Measurements from ENCODE around the gene BRMS1.

- TF ChIP-seq CTCF (conservative IDR thresholded peaks at IDR 0.05; ENCODE audit: low read depth in 2 of 2) (no peak), EZH2 (IDR thresholded peaks at IDR 0.05; ENCODE audit: low read depth, unreplicated experiment) (no peak), POLR2AphosphoS5 (IDR thresholded peaks at IDR 0.05; ENCODE audit: low read depth) (no peak), REST (IDR thresholded peaks at IDR 0.05; ENCODE audit: unreplicated experiment) (no peak), EZH2phosphoT487 (IDR thresholded peaks at IDR 0.05; ENCODE audit: unreplicated experiment) (no peak), STAT1 (IDR thresholded peaks at IDR 0.05; ENCODE audit: unreplicated experiment) (no peak), CREB1 (CRISPR knock-in tag; IDR thresholded peaks at IDR 0.05; ENCODE audit: low read depth) (no peak), NANOG (IDR thresholded peaks at IDR 0.05; ENCODE audit: borderline replicate concordance) (no peak), ZNF114 (CRISPR knock-in tag; IDR thresholded peaks at IDR 0.05) (no peak), ZNF331 (CRISPR knock-in tag; IDR thresholded peaks at IDR 0.05; ENCODE audit: low read depth) (no peak), JUNB (IDR thresholded peaks at IDR 0.05; ENCODE audit: unreplicated experiment) (no peak), ZNF462 (CRISPR knock-in tag; IDR thresholded peaks at IDR 0.05) (no peak)
- TF ChIP-seq, protein P1, sequence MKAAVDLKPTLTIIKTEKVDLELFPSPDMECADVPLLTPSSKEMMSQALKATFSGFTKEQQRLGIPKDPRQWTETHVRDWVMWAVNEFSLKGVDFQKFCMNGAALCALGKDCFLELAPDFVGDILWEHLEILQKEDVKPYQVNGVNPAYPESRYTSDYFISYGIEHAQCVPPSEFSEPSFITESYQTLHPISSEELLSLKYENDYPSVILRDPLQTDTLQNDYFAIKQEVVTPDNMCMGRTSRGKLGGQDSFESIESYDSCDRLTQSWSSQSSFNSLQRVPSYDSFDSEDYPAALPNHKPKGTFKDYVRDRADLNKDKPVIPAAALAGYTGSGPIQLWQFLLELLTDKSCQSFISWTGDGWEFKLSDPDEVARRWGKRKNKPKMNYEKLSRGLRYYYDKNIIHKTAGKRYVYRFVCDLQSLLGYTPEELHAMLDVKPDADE (IDR thresholded peaks at IDR 0.05): no peak
These were observed 49.0 kb upstream of the BRMS1 start for GRCh38 chr11:66393954-66394353.

Data from GM23338 (cell line).